GM04504 (cell line): Measurements from ENCODE around the gene CCR1.

Source experiments
- DNase-seq: peaks from one replicate; pipeline ENCODE4 v3.0.0-alpha.2; 2012; ENCODE audit warnings: low read depth

CCR1 gene

DNA sequence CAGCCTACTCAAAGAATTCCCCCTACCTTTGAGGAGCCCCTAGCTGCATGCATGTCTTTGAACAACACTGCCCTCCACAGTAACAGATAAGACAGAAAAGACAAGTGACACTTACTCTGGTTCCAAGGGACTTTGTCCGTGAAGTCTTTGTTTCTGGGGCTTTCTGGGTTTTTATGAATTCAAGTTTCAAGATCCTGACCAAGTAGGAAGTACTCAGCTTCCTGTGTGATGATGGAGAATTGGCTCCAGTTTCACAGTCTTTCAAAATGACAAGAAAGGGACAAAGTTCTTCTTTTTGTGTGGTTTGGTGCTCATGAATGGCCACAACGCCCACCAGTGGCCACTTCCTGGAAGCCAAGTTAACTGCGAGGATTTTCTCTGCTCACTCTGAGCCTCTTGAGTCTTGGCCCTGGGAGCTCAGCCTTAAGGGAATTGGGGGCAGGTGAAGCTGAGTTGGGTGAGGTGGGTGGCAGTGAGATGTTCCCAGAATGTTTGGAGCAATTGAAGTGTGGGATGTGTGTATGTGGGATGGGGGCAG is at the start of gene CCR1:
Gene CCR1, minus strand, starts transcription at position 147 of the 538 bp plus-strand sequence. CDS start 4,000 bp downstream, outside the sequence.
- peak; percentile 12 for DNase-seq

DNA sequence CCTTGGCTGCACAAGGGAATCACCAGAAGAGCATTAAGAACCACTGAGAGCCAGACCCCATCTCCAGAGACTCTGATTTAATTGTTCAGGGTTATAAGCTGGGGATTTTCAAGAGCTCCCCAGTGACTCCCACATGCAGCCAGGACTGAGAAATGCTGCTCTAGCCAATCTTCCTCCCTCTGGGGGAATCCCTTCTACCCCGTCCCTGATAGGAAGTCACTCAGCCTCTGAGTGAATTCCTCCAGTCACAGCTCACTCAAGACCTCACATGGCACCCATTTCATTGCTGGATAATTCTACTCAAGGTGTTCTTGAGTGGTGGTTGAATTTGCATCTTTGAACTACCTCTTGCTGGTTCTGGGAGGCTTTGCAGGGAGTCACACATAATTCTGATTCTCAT is 44.9 kb upstream of the CCR1 start:
- DNase-seq: no peak

DNA sequence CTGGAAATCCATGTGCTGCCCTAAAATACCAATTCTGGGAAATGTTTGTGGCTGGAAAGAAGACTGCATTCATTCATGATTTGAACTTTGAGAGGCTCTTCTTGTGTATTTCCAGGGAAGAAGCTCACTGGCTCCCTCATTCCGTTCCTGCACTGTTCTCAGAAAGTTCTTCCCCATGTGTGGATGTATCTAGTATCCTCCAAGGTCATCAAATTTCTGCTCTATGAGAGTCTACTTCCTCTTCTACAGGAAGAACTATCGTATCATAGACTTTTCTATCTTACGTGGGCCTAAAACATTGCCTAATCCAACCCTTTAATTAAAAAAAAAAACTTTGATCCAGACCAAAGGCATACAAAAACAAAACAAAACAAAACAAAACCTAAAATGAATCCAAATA is 37.0 kb upstream of the CCR1 start:
- no peak for DNase-seq

DNA sequence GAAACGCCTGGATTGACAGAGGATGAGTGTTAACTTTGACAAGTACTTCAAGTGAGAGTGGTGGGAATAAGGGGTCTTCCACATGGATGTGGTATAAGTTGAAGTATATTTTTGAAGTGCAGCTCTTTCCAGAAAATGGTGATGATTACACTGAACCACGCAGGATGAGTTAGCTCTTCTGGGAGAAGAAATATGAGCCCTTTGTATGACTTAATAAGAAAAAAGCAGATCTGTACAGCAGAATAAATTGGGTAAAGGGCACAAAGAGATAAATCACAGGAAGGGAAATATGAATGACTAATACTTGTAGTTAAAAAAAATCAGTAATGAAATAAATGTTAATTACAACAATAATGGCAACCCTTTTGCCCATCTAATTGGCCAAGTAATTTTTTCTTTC is 35.4 kb upstream of the CCR1 start:
- DNase-seq: no peak

DNA sequence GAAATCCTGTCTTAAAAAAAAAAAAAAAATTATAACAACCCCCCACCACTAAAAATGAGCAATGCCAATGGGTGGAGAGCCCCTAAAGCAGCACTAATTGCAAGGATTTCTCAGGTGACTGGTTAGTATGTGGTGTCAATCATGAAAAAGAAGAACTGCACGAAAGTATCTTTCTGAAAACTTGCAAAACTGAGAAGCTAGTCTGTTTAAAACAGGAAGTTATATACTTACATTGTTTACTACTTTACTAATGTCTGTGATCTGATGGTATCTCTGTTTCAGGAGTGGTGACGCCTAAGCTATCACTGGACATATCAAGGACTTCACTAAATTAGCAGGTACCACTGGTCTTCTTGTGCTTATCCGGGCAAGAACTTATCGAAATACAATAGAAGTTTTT is 34.0 kb upstream of the CCR1 start, which contains the start of gene CCR3:
Gene CCR3, plus strand, starts transcription at position 341 of the 400 bp plus-strand sequence. CDS start 22,699 bp downstream, outside the sequence.
- no peak for DNase-seq

DNA sequence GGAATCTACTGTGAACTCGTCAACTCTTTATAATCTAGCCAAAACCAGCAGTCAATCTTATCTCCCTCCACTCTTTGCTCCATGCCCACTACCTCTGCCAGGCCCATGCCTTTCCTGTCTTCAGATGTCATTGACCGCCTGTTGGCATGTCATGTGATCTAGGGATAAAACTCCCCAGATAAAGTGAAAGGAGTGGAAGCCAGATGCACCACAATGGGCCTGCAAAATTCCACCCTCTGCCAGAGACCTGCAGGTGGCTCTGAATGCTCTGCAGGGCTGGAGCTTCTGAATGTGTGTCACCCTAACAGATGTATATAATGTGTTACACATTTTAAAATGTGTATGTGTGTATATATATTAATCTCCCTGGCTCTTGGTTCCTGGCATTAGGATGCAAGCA is 31.8 kb upstream of the CCR1 start:
- no peak for DNase-seq

DNA sequence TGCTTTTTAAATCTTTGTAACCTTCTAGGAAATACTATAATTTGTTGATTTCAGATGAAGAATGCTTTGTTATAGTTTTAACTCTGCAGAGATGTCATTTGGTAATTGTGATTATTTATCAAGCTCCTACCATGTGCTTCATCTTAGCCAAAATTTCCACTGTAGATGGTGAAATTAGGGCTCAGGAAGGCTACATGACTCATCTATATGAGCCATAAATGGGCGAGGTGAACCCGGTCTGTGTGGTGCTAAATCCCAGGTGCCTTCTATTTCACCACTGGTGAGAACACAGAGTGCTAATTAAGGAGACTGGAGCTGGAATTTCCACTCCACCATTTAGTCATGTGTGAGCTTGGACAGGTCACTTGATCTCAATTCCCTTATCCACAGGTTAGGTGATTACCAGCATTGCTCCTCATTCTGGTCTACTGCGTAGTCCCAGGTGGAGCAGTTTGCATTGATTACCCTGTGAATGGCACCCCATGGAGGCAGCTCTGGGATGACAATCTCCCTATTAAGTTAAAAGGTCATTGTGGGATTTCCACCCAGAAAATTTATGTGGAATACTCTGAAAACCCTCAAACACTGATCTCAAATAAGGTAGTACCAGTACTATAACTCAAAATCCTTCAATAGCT is 31.3 kb upstream of the CCR1 start:
- no peak for DNase-seq

DNA sequence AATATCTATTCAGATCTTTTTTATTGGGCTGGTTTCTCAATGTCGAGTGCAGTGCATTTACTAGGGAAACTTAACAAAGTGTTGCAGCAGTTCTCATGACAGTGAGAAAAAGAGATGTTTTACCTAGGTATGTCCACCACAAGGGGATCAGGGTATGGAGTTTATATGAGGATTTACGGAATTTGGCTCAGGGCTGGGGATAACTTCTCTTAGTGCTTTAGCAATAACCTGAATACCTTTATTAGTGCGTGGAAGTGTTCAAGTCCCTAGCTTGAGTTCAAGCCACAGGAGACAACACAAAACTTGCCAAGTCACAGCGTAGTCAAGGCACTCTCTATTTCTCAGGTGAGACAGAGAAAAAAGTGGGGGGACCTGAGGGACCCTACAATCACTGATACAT is 30.3 kb upstream of the CCR1 start:
- no peak for DNase-seq

DNA sequence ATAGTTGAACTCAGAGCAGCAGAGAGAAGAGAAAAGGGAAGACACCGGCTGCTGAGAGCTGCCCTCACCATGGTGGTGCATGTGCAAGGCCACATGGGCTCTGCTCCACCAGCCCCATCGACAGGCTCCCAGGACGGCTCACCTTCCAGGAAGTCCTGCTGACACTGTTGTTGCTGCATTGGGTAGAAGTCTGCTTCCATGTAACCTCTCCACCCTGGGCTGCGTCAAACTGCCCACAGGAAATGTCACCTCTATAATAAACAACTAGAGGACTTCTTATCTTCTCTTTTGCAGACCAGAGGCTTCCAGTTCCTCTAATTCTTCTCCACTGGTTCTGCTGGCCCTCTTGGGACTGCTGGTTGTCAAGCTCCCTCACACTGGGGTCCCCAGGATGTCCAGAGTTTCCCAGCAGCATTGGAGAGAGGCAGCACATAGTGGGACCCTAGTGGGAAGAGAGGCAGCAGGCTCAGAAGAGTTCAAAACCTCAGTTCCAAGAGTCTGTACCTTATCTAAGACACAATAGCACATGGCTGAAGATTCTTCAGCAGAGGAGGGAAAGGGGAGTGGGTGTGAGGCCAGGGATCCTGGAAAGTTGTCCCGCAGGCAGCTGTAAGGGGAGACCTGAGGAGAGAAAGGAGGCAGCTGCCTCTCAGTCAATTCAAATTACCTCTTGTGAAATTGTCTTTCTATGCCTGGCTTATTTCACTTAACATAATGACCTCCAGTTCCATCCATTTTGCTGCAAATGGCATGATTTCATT is 28.4 kb upstream of the CCR1 start:
- DNase-seq: no peak

DNA sequence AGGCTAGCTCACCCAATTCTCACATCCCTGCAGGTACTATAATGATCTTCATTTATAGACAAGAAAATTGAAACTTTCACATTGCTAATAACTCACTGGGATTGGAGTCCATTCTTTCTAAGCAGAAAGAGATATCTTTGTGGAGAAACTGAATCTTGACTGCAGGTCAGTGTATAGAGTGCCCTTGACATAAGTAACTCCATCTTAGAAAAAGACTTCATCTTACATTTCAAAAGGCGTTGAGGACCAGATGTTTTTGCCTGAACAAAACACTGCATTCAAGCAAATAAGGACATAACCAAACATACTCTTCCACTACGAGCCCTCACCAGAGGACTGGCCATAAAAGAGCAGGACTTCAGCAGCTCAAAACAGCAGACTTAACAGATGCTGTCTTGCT is 27.3 kb upstream of the CCR1 start:
- no peak for DNase-seq

DNA sequence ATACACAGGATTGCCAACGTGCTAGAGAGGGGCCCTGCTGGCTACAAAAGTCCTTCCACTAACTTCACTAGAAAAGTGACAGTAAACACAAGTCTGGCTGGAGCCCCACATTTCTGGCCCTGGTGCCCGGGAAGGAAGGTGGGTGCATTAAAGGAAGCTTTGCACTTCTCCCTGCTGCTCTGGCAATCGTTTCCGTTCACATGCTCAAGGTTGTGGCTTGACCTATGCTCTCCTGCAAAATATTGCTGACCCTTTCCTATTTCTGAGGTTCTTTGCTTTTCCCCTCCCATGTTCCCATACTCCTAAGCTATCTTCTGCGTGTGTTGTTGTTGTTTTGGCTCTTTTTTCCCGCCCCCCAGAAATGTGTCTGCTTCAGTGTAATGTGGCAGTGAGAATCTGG is 25.1 kb upstream of the CCR1 start:
- DNase-seq: no peak

DNA sequence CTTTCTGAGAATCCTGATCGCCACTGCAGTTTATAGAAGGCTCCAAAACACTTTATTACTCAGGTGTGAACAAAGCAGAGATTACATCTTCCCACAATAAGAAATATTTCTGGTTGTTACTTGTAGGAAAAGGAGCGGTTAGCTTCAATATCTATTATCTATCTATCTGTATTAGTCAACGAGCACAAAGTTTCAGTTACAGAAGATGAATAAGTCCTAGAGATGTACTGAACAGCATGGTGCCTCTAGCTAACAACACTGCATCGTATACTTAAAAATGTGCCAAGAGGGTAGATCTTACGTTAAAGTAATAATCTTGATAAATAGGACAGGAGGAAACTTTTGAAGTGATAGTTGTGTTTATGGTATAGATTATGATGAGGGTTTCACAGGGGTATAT is 23.2 kb upstream of the CCR1 start:
- DNase-seq: no peak

DNA sequence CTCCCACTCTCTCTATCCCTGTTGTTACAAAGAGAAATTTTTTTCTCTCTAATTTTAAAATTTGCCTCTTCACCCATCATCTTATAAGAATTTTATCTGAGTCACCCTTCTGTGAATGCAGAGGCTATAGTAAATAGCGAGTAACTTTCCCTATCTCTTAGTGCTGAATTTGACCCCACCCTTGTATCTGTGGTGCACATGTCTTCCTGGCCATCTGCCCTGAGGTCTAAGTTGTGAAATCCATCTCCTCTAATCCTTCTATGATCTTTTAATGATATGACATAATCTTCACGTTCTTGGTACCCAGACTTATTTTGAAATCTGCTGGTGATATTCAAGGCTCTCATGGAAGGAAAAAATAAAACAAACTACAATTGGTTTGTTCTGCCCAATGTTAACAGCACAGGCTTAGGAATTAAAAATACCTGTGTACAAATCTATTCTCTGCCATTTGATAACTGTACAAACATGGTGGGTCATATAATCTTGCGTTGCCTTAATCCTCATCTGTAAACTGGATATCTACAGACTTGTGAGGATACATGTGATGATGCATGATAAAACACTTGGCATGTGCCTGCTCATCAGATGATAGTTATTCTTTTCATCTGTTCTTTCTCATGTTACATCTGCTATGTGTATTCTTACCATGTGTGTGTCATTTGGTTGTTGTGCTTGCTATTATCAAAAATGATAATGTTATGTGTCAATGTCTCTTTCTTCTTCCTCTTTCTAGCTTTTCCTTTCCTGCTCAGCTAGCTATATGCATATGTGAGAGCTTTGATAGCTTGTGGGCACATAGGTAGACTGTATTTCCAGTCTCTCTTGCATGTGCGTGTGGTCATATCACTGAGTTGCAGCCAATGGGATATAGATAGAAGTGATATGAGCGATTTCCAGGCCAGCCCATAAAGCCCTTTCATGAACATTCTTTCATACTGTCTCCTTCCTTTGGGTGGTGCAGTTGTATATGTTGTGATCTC is 20.4 kb upstream of the CCR1 start:
- peak; percentile 66 for DNase-seq

DNA sequence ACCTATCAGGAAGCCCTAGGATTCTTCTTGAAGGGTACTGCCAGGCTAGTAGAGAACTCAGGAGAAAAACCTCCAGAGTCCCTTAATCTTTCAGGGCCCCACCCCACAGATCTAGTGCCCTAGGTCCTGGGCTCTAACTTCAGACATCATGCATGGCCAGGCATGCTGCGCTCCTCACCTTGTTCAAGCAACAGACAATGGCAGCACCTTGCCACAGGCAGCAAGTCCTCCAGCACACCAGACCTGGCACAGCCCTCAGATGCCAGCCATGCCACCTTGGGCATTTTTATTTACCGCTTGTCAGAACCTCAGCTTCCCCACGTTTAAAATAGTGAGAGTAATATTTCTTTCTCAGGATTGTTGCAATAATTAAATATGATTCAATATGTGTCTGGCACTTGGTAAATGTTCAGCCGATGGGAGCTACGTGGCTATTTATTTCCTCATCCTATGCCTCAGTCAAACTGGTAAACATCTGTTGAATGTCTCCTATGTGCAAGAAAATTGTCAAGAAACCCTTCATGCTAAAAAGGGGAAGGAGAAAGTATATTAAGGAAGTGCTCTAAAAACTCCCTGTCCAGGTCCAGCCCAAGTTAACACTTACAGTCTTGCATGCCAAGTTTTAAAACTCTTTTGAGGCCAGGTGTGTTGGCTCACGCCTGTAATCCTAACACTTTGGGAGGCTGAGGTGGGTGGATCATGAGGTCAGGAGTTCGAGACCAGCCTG is 14.5 kb upstream of the CCR1 start:
- no peak for DNase-seq

DNA sequence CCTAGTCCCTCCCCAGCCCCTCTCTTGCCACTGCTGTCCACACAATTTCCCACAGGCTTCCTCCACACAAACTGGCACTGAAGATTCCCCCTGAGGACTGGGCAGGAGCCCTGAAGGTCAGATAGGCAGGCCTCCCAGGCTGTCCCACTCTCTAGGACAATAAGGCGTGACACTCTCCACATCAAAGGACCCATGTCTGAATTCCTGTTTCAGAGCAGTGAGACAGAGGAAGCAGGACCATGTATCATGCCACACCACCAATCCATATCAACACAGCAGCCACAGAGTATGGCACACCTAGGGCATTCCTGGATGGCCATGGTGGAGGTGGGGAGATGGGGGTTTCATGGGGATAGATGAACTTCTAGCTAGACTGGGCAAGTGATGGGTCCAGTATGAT is 13.8 kb upstream of the CCR1 start:
- DNase-seq: no peak

DNA sequence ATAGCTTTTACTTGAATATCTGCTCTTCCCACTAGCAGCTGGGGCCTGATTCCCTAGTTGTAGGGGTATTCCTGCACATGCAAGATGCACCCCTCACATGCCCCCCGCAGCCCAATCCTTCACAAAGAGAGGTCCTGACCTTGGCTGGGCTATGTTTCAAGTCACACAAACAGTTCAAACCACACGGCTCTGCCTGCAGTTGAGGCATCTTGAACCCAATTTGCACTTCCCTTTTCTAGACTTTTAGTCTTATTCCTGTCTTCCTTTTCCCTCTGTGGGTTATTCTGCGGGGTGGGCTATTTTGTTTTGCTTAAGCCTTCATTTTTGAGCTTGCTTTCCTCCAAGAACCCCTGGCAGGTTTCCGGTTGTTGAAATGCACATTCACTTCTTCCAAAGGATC is 13.3 kb upstream of the CCR1 start:
- DNase-seq: no peak

DNA sequence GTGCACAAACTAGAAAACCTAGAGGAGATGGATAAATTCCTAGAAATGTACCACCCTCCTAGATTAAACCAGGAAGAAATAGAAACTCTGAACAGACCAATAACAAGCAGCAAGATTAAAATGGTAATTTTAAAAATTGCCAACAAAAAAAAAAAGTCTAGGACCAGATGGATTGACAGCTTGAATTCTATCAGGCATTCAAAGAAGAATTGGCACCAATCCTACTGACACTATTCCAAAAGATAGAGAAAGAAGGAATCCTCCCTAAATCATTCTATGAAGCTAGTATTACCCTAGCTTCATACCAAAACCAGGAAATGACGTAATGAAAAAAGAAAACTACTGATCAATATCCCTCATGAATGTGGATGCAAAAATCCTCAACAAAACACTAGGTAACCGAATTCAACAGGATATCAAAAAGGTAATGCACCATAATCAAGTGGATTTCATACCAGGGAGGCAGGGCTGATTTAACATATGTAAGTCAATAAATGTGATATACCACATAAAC is 10.1 kb upstream of the CCR1 start:
- no peak for DNase-seq

DNA sequence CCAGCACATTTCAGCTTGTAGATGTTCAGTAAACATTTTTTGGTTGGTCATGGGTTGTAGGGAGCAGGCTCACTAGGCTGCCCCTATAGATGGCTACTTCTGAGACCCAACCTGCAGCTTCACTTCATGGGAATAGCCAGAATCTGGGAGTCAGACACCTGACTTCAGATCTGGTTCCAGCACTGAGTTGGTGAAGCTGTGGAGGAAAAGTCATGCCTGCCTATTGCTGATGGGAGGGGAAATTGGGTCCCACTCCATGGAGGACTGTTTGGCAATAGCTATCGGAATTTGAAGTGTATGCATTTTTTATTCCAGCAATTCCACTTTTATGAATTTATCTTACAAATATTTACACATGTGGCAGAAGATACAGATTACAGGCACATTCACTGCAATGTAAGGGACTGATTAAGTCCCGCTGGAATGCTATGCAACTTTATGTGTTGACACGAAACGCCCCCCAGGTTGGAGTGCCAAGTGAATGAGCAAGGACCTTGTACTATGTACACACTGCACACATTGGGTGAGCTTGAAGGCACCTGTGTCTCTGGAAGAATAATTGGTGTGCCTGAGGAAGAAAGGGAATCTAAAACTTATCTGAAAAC is 7.8 kb upstream of the CCR1 start:
- DNase-seq: no peak

DNA sequence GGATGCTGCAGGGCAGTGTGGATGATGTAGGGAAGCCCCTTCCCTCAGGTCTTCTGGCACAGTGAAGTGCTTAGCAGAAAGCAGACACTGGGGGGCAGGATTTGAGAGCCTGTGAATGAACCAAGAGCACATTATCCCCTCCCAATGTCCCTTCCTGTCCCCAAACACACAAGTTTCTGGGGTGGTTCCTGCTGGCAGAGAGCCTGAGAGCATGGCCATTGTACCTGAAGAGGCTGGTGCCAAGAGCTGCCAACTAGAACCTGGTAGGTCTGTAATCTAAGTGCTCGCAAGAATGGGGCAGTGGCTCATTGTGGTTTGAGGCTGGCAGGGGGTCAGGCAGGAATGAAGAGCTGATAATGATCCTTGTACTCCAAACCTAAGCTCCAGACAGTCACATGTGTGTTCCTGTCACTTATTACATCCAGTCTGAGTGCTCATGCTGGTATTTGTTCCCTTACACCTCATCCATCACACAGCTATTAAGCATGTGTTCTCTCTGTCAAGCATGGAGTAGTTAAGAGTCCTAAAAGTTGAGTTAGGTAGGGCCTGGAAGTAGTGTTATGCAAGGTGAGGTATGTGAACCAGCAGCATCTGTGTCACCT is 6.7 kb upstream of the CCR1 start:
- DNase-seq: no peak

DNA sequence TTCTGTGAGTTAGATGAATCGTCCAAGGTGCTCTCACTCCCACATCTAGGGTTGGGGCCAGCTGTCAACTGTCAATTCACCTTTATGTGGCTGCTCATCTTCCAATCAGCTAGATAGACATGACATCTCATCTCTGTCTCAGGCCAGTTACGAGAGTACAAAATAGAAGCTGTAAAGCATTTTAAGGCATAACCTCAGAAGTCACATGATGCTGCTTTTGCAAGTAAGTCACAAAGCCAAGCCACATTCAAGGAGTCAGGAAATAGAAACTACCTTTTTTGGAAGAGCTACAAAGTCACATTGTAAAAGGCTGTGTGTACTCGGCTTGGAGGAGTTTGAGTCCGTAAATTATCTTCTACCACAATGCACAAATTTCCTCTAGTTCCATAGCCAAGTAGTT is 5.1 kb upstream of the CCR1 start:
- DNase-seq: no peak

DNA sequence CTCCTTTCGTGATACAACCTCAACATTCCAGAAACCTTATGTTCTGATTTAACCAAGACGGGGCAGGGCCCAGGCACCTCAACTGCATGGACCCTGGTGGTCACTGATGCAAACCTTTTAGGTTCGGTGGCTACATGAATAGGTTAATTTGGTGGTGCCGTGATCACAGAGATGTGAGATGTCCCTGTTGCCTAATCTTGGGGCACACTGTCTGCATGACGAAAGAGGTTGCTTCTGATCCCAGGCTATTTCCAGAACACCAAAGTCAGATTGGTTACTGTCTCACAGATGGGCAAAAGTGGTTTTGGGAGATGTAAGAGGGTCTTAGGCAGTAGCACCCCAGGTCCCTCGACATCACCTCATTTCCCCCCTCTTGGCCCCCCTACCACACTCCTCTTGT is 4.0 kb upstream of the CCR1 start:
- no peak for DNase-seq
